NCI-H128 (cell line): ENCODE measurements around the gene PLBD2.
"Not testable (repeated sequence)": the region's sequence is repeated elsewhere in the genome, so short reads cannot be mapped to it uniquely, and the experiment has no call there.

Experiments used
- DNase-seq: peaks from one replicate; lab custom pipeline; 2025; ENCODE audit not compliant: unreplicated experiment; lab: John Stamatoyannopoulos, UW

PLBD2 gene

GRCh38 chr12:113333877-113334785 is 24.3 kb upstream of the PLBD2 start:
- no peak for DNase-seq

GRCh38 chr12:113334786-113335539 is 23.4 kb upstream of the PLBD2 start, which contains the start of gene SLC8B1:
Gene SLC8B1, minus strand, starts transcription at chr12:113335109. Its CDS starts 2,231 bp downstream, at chr12:113332878.
- peak; percentile 7 for DNase-seq

GRCh38 chr12:113339540-113339939 is 18.8 kb upstream of the PLBD2 start:
- DNase-seq: no peak

GRCh38 chr12:113340061-113340460 is 18.3 kb upstream of the PLBD2 start:
- no peak for DNase-seq

GRCh38 chr12:113341535-113341934 is 16.9 kb upstream of the PLBD2 start:
- no peak for DNase-seq

GRCh38 chr12:113345318-113345717 is 13.1 kb upstream of the PLBD2 start:
- DNase-seq: no peak

- DNase-seq: no peak
Measured at GRCh38 chr12:113346353-113346752, 12.0 kb upstream of the PLBD2 start.

GRCh38 chr12:113347107-113347506 is 11.3 kb upstream of the PLBD2 start:
- no peak for DNase-seq

- no peak for DNase-seq
Measured at GRCh38 chr12:113347892-113348291, 10.5 kb upstream of the PLBD2 start.

GRCh38 chr12:113348849-113349536 is 9.4 kb upstream of the PLBD2 start:
- no peak for DNase-seq

GRCh38 chr12:113351089-113351488 is 7.3 kb upstream of the PLBD2 start:
- no peak for DNase-seq

GRCh38 chr12:113354192-113354591 is 4.2 kb upstream of the PLBD2 start:
- DNase-seq: not testable (repeated sequence)

GRCh38 chr12:113359133-113359938 is 949 bp downstream of the PLBD2 start:
- no peak for DNase-seq

GRCh38 chr12:113359939-113360748 is 1.8 kb downstream of the PLBD2 start:
- DNase-seq: no peak

- no peak for DNase-seq
Measured at GRCh38 chr12:113361574-113362370, 3.4 kb downstream of the PLBD2 start.

- DNase-seq: no peak
Measured at GRCh38 chr12:113364698-113365097, 6.3 kb downstream of the PLBD2 start.

GRCh38 chr12:113365639-113366395 is 7.4 kb downstream of the PLBD2 start:
- no peak for DNase-seq

GRCh38 chr12:113366827-113367226 is 8.4 kb downstream of the PLBD2 start:
- no peak for DNase-seq
